ENCODE data around the gene PCDHGC5. TPM values are rescaled to one million over a fixed set of nuclear protein-coding genes. Genes with fewer than 3 reads are reported as not detected.

Gene PCDHGC5
- total and polyA plus RNA-seq, 11 donors = 0.72 to 5.4 (median 3.0) TPM

DNA sequence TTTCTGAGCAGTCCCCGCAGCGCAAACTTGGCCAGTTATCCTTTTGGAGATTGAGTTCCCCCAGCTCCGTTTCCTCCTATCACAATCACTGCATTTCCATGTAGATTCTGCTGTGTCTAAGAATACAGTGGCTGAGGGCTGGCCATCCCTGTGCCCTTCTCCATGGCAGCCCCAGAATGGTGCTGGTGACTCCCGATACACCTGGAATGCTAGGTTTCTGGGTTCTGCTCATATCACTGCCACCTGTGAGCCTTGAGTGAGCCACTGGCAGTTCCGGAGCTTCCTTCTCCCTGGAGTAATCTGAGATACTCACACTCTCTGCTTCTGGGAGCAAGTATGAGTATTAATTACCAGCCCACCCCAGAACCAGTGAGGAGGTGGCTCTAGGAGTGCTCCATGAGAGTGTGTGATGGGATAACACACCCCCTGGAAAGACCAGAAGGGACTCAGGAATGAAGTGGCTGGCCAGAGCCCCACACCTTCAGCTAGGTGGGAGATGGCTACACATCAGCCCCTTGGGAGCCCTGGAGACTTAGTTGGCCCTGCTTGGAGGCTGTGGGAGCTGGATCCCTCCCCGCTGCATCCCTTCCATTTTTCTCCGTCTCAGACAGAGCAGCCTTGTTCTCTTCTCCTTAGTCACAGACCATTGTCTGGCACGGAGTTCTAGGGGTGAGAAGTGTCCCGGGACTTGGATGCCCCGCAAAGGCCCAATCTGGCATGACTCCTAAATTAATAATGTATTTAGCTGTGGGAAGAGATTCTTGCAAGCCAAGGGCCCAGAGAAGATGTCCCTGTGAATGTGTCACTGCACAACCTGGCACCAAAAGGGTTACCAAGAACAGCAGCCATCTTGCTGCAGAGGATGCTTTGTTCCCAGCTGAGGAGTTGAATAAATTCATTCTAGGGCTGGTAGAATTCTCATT lies 4.9 kb downstream of the PCDHGC5 start:
- intact Hi-C loops (cut with DNase I) = no loop called here
- peaks cover 0 to 35% (median 0%) of the 10 kb centered on the region in 9 donors for H3K27me3 ChIP-seq
- H3K4me1 ChIP-seq = peaks cover 0 to 42% (median 15%) of the 10 kb centered on the region in 12 donors
- H3K27ac ChIP-seq = peak overlapping the region in 6 of 12 donors; percentile 0 to 38 (median 25)
- peaks cover 0 to 61% (median 25%) of the 10 kb centered on the region in 9 donors for H3K36me3 ChIP-seq
- no peak for TF ChIP-seq POLR2A (IDR thresholded peaks at IDR 0.05)
- TF ChIP-seq, protein P1, sequence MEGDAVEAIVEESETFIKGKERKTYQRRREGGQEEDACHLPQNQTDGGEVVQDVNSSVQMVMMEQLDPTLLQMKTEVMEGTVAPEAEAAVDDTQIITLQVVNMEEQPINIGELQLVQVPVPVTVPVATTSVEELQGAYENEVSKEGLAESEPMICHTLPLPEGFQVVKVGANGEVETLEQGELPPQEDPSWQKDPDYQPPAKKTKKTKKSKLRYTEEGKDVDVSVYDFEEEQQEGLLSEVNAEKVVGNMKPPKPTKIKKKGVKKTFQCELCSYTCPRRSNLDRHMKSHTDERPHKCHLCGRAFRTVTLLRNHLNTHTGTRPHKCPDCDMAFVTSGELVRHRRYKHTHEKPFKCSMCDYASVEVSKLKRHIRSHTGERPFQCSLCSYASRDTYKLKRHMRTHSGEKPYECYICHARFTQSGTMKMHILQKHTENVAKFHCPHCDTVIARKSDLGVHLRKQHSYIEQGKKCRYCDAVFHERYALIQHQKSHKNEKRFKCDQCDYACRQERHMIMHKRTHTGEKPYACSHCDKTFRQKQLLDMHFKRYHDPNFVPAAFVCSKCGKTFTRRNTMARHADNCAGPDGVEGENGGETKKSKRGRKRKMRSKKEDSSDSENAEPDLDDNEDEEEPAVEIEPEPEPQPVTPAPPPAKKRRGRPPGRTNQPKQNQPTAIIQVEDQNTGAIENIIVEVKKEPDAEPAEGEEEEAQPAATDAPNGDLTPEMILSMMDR (IDR thresholded peaks at IDR 0.05) = no peak
- H3K4me3 ChIP-seq = no peak overlapping the region
- H3K9me3 ChIP-seq = no peaks in the 10 kb centered on the region
- ATAC-seq = peak in 3 of 4 donors; percentile 29 to 70 (median 35)
- 78 to 82% (median 80%) methylated on average over 10 of the region's 10 CpGs for WGBS, 4 donors
- no peak for DNase-seq

DNA sequence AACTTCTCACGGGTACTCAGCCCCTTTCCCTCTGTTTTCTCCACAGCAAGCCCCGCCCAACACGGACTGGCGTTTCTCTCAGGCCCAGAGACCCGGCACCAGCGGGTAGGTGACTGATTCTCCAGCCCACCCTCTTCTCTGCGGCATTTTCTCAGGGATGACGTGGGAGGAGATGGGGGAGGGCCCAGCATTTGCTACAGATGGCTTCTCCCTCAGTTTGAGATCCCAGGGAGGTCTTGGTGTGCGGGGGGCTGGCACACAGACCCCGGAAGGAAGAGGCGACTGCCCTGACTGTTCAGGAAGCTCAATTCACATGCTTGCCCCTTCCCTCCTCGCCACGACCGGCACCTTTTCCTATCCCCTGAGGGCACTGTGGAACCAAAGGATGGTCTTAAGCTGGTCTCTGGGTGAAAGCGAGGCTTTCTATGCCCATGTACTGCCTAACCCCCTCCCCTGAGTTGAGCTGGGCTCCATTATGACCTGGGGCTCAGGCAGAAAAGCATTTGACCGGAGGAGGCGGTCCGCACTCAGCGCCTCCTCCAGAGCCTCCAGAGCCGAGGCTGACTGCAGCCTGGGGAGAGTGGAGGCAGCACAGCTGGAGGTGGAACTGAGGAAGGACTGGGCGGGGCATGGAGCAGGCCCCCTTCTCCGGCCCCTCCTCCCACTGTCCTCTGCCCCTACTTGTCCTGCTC lies 6.0 kb downstream of the PCDHGC5 start:
- Histone ChIP-seq H3K4me1 (peaks cover 0 to 33% (median 15%) of the 10 kb centered on the region in 12 donors), H3K36me3 (peaks cover 0 to 62% (median 27%) of the 10 kb centered on the region in 9 donors), H3K4me3 (no peak overlapping the region), H3K27ac (peak overlapping the region in 4 of 12 donors; percentile 0 to 35 (median 10)), H3K27me3 (peaks cover 0 to 35% (median 0%) of the 10 kb centered on the region in 9 donors), H3K9me3 (no peaks in the 10 kb centered on the region)
- DNase-seq (no peak), ATAC-seq (no peak)
- intact Hi-C loops (cut with DNase I) = no loop called here
- TF ChIP-seq, protein P1 (IDR thresholded peaks at IDR 0.05) = no peak
- no peak for TF ChIP-seq POLR2A (IDR thresholded peaks at IDR 0.05)
- 72 to 82% (median 77%) methylated on average over 22 of the region's 22 CpGs for WGBS, 4 donors

DNA sequence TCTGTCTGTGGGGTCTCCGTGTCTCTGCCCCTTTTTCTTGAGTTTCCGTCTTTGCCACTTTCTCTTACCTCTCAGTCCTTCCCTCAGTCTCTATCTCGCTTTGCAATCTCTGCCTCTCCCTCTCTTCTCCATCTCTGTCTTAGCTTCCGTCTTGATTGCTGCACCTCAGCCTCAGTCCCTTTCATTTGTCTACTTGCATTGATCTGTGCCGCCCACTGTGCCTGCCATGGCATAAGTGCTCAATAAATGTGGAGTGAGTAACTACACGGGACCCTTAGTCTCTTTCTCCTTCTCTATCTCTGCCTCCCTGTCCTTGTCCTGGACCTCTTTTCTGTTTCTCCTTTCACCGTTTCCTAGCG lies 6.6 kb downstream of the PCDHGC5 start:
- ATAC-seq (no peak), DNase-seq (no peak)
- intact Hi-C loops (cut with DNase I) = no loop called here
- H3K36me3 ChIP-seq = peaks cover 0 to 57% (median 28%) of the 10 kb centered on the region in 9 donors
- TF ChIP-seq, protein P1 (IDR thresholded peaks at IDR 0.05) = no peak
- TF ChIP-seq POLR2A (IDR thresholded peaks at IDR 0.05) = no peak
- H3K4me3 ChIP-seq = no peak overlapping the region
- H3K27me3 ChIP-seq = peaks cover 0 to 35% (median 0%) of the 10 kb centered on the region in 9 donors
- H3K27ac ChIP-seq = peak overlapping the region in 2 of 12 donors; percentile 9 to 35
- H3K4me1 ChIP-seq = peaks cover 0 to 33% (median 15%) of the 10 kb centered on the region in 12 donors
- H3K9me3 ChIP-seq = no peaks in the 10 kb centered on the region
- 89 to 95% (median 92%) methylated on average over 8 of the region's 8 CpGs for WGBS, 4 donors

DNA sequence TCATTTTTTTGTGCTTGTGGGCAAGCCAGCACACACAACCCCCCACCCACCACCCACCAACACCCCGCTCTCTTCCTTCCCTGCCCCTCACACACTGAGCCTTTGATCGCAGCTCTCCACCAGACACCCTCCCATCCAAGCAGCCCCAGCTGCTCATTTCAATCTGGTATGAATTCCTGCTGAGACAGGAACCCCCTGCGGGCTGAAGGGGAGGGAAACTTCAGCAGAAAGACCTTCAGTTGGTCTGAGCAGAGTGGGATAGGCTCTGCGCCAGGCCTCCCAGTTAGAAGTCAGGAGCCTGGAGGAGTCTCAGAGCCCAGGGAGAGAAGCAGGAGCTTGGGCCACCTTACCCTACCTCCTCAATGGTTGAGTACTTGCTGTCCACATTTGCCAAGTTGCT lies 7.2 kb downstream of the PCDHGC5 start:
- no peak overlapping the region for H3K4me3 ChIP-seq
- no peaks in the 10 kb centered on the region for H3K9me3 ChIP-seq
- peaks cover 0 to 33% (median 15%) of the 10 kb centered on the region in 12 donors for H3K4me1 ChIP-seq
- TF ChIP-seq, protein P1 (IDR thresholded peaks at IDR 0.05) = no peak
- no peak for TF ChIP-seq POLR2A (IDR thresholded peaks at IDR 0.05)
- DNase-seq = no peak
- no peak overlapping the region for H3K27ac ChIP-seq
- H3K36me3 ChIP-seq = peaks cover 0 to 52% (median 23%) of the 10 kb centered on the region in 9 donors
- intact Hi-C loops (cut with DNase I) = no loop called here
- peaks cover 0 to 29% (median 0%) of the 10 kb centered on the region in 9 donors for H3K27me3 ChIP-seq
- no peak for ATAC-seq
- 76 to 91% (median 81%) methylated on average over 4 of the region's 4 CpGs for WGBS, 4 donors
